ENCODE data around the gene NRARP. TPM values are rescaled to one million over a fixed set of nuclear protein-coding genes. Genes with fewer than 3 reads are reported as not detected.

Gene NRARP
- total RNA-seq, 1 experiment from 2014 or later = 22.2 TPM

GRCh38 chr9:137339045-137339907, 37.2 kb upstream of the NRARP start:
- DNase-seq (ENCODE audit: low read depth, low spot score) (no peak), ATAC-seq (no peak)
- Histone ChIP-seq H4K20me1 (ENCODE audit: insufficient read depth) (no peaks in the 10 kb centered on the region), H3K36me3 (ENCODE audit: control insufficient read depth in 1 of 2, insufficient read depth in 2 of 2, low read length in 2 of 2) (no peaks in the 10 kb centered on the region), H3K27ac (ENCODE audit: low read depth, low read length) (no peak overlapping the region), H2AFZ (ENCODE audit: low read depth, low read length, poor library complexity, severe bottlenecking) (no peak overlapping the region), H3K4me1 (ENCODE audit: control insufficient read depth in 1 of 2, insufficient read depth in 2 of 2, low read length in 2 of 2) (no peaks in the 10 kb centered on the region), H3K9ac (ENCODE audit: low read length) (no peak overlapping the region), H3K79me2 (ENCODE audit: insufficient read depth, low read length) (no peaks in the 10 kb centered on the region), H3K27me3 (ENCODE audit: insufficient read depth, low read length) (no peaks in the 10 kb centered on the region), H3K9me3 (ENCODE audit: control insufficient read depth in 1 of 2, insufficient read depth in 1 of 2, low read depth in 1 of 2, low read length in 2 of 2) (peaks cover 3 to 10% of the 10 kb centered on the region in 2 experiments; a peak in 2 of 4 replicates), H3K9me2 (ENCODE audit: insufficient read depth) (no peaks in the 10 kb centered on the region), H3K4me3 (replicated peaks in 1 of 2; ENCODE audit: low read depth in 1 of 2, low read length in 2 of 2) (no peak overlapping the region), H3K4me2 (ENCODE audit: low read length) (no peak overlapping the region)
- BruUV-seq (replicated peaks) = no TSS peak
- ChIA-PET RAD21 (ENCODE audit: low non-redundant PET in 1 of 2, low total read pairs in 2 of 2, uncharacterized antibody in 2 of 2, unreplicated experiment in 2 of 2) (interaction anchor here in 1 of 2 experiments (0.7 kb wide), 1 partner anchor 56 kb away, joined by 3 read pairs; no protein-coding TSS in a partner anchor), POLR2A (no interaction called here), CTCF (no interaction called here)
- intact Hi-C loops (cut with micrococcal nuclease) = no loop called here
- no peak for TF ChIP-seq RAD21 (IDR thresholded peaks at IDR 0.05; ENCODE audit: low read depth)
- no peak for TF ChIP-seq TCF7L2 (IDR thresholded peaks at IDR 0.05; ENCODE audit: borderline replicate concordance, extremely low read depth, insufficient read depth, insufficient read length)
- no peak for TF ChIP-seq YY1 (IDR thresholded peaks at IDR 0.05; ENCODE audit: extremely low read depth, insufficient replicate concordance, low read depth, low read length)
- no peak for TF ChIP-seq EGR1 (IDR thresholded peaks at IDR 0.05; ENCODE audit: low read depth)
- no peak for TF ChIP-seq SP1 (IDR thresholded peaks at IDR 0.05; ENCODE audit: low read depth)
- TF ChIP-seq REST (IDR thresholded peaks at IDR 0.05; ENCODE audit: low read depth) = no peak
- no peak for TF ChIP-seq POLR2A (IDR thresholded peaks at IDR 0.05; ENCODE audit: borderline replicate concordance, extremely low read depth, insufficient read depth, insufficient read length)
- no peak for TF ChIP-seq SRF (IDR thresholded peaks at IDR 0.05; ENCODE audit: low read depth)
- no peak for TF ChIP-seq ZBTB33 (IDR thresholded peaks at IDR 0.05; ENCODE audit: extremely low read depth, insufficient replicate concordance, low read length)
- TF ChIP-seq CTCF (IDR thresholded peaks at IDR 0.05 in 2 of 3, conservative IDR thresholded peaks at IDR 0.05 in 1 of 3; ENCODE audit: borderline replicate concordance in 1 of 3, insufficient read depth in 1 of 3, low read depth in 2 of 3, low read length in 2 of 3) = no peak
- TF ChIP-seq EZH2phosphoT487 (IDR thresholded peaks at IDR 0.05; ENCODE audit: borderline replicate concordance) = no peak
